Gastroesophageal sphincter (tissue), 4 donors: Measurements from ENCODE around the gene SMAD2. TPM values are rescaled to one million over a fixed set of nuclear protein-coding genes. Genes with fewer than 3 reads are reported as not detected.

Experiments used
- ATAC-seq: fragments of 150-250 bp; one replicate; pipeline ENCODE4 v1.9.1; 2016; ENCODE audit warnings: mild to moderate bottlenecking, moderate library complexity
- H3K27ac ChIP-seq, 4 donors: fragments of 200-600 bp; sonication (generic) in 3 of 4; 1 replicate in 3 of 4; 2 replicates in 1 of 4; pipeline ENCODE4 v1.5.1; 2016 to 2019
- H3K27me3 ChIP-seq: fragments of 200-600 bp; sonication (generic); one replicate; pipeline ENCODE4 v1.5.1; 2019
- H3K36me3 ChIP-seq, 2 donors: fragments of 200-600 bp; sonication (generic); one replicate each; pipeline ENCODE4 v1.5.1; 2019; ENCODE audit warnings: control low read depth in 1 of 2
- H3K4me1 ChIP-seq, 3 donors: fragments of 200-600 bp; sonication (generic); 1 replicate in 2 of 3; 2 replicates in 1 of 3; pipeline ENCODE4 v1.5.1; 2016 to 2019; ENCODE audit warnings: control low read depth in 2 of 3
- H3K4me3 ChIP-seq, 2 donors: fragments of 200-600 bp; sonication (generic); one replicate each; pipeline ENCODE4 v1.5.1; 2019; ENCODE audit warnings: mild to moderate bottlenecking in 1 of 2, moderate library complexity in 1 of 2
- H3K9me3 ChIP-seq, 3 donors: fragments of 200-600 bp; sonication (generic); one replicate each; pipeline ENCODE4 v1.5.1; 2017 to 2019; ENCODE audit warnings: control low read depth in 2 of 3
- EP300 ChIP-seq: sonication (generic); formaldehyde crosslinking; IDR thresholded peaks from one replicate; pipeline ENCODE4 v1.6.1; 2017; ENCODE audit warnings: antibody characterized with exemption, mild to moderate bottlenecking
- POLR2A ChIP-seq, 2 donors: fragments of 450-650 bp; IDR thresholded peaks; one replicate each; pipeline ENCODE4 v1.6.1; 2017; ENCODE audit warnings: antibody characterized with exemption in 2 of 2, mild to moderate bottlenecking in 2 of 2, moderate library complexity in 1 of 2
- POLR2AphosphoS5 ChIP-seq: sonication (generic); formaldehyde crosslinking; IDR thresholded peaks from one replicate; pipeline ENCODE4 v1.6.1; 2017; ENCODE audit warnings: antibody characterized with exemption
- WGBS, 2 donors: methylation state at CpG; one replicate each; pipeline ENCODE4 v1.1.5; 2018; ENCODE audit warnings: low coverage in 1 of 2; 5-methylcytosine and 5-hydroxymethylcytosine counted together
- total RNA-seq, 4 donors: library from RNA; depleted of rRNA; stranded (reverse); fragments of >200 nt; gene quantifications; one replicate each; pipeline ENCODE4 v1.1.0, GENCODE V29; 2016
- TF ChIP-seq, protein P1 (sequence below), 4 experiments: fragments of 200-600 bp in 2 of 4; fragments of 450-650 bp in 2 of 4; sonication (generic) in 1 of 4; IDR thresholded peaks; one replicate each; pipeline ENCODE4 v1.5.1; 2017 to 2019; ENCODE audit warnings: antibody characterized with exemption in 4 of 4, mild to moderate bottlenecking in 2 of 4, moderate library complexity in 2 of 4

Gene SMAD2
- total RNA-seq, 4 donors from 2014 or later = 76.5 to 143 (median 109) TPM

DNA sequence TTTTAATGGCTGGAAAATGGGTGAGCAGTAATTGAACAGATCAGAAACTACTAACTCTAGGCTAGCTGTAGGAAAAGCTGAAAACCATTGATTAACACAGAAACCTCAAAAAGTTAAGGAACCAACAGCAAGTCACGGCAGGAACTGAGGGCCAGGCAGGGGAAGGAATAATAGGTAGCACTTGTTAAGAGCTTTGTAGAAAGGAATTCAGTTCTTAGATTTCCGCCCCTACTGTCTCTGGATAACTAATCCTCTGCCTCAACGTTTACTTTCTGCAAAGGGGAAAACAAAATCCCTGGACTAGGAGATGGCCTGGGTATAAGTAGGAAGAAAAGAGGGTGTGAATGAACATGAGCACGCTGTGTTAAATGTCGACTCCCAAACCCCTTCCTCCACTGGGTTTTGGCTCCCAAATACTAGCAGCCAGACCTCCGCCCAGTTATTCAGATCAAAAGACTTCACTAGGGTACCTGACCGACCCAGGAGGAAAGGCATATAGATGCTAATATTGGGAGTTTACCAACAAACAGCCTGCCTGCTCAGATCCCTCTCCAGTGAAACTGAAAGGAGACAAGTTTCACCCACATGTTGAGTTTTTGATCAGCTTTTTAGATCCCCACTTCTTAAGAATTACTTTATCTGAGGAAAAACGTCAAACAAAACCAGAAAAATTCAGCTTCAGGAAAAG is 12.4 kb downstream of the SMAD2 start:
- 57 to 74% methylated on average over 5 to 8 of the region's 8 CpGs for WGBS, 2 donors
- ATAC-seq = no peak
- Histone ChIP-seq H3K27me3 (no peaks in the 10 kb centered on the region), H3K9me3 (no peaks in the 10 kb centered on the region), H3K4me3 (no peak overlapping the region), H3K27ac (no peak overlapping the region), H3K4me1 (peaks cover 0 to 76% (median 4%) of the 10 kb centered on the region in 3 donors), H3K36me3 (no peaks in the 10 kb centered on the region)
- TF ChIP-seq POLR2AphosphoS5 (no peak), POLR2A (IDR thresholded peaks at IDR 0.05) (no peak), EP300 (no peak)
- TF ChIP-seq, protein P1, sequence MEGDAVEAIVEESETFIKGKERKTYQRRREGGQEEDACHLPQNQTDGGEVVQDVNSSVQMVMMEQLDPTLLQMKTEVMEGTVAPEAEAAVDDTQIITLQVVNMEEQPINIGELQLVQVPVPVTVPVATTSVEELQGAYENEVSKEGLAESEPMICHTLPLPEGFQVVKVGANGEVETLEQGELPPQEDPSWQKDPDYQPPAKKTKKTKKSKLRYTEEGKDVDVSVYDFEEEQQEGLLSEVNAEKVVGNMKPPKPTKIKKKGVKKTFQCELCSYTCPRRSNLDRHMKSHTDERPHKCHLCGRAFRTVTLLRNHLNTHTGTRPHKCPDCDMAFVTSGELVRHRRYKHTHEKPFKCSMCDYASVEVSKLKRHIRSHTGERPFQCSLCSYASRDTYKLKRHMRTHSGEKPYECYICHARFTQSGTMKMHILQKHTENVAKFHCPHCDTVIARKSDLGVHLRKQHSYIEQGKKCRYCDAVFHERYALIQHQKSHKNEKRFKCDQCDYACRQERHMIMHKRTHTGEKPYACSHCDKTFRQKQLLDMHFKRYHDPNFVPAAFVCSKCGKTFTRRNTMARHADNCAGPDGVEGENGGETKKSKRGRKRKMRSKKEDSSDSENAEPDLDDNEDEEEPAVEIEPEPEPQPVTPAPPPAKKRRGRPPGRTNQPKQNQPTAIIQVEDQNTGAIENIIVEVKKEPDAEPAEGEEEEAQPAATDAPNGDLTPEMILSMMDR (IDR thresholded peaks at IDR 0.05) = no peak

DNA sequence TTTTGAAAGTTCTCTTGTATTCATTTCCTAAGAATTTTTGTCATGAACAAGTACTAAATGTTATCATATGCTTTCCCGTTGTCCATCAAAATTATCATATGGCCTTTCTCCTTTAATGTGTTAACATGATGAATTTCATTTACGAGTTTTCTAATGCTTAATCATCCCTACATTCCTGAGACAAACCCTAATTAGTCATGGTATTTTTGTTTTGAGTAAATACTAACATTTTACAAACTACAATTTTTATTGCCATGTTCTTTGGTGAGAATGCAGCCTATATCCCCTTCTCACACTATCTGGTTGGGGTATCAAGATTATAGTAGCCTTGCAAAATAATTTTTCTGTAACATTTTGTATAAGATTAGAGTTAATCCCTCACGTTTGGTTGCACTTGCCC is 14.5 kb downstream of the SMAD2 start:
- ATAC-seq = no peak
- peaks cover 3 to 77% (median 8%) of the 10 kb centered on the region in 3 donors for H3K4me1 ChIP-seq
- TF ChIP-seq POLR2AphosphoS5 (no peak), EP300 (no peak), POLR2A (IDR thresholded peaks at IDR 0.05) (no peak)
- TF ChIP-seq, protein P1 (IDR thresholded peaks at IDR 0.05) = no peak
- H3K27ac ChIP-seq = no peak overlapping the region
- WGBS, 2 donors = 77 to 80% methylated on average over 3 of the region's 3 CpGs
- no peak overlapping the region for H3K4me3 ChIP-seq
- H3K36me3 ChIP-seq = no peaks in the 10 kb centered on the region
- no peaks in the 10 kb centered on the region for H3K27me3 ChIP-seq
- no peaks in the 10 kb centered on the region for H3K9me3 ChIP-seq

DNA sequence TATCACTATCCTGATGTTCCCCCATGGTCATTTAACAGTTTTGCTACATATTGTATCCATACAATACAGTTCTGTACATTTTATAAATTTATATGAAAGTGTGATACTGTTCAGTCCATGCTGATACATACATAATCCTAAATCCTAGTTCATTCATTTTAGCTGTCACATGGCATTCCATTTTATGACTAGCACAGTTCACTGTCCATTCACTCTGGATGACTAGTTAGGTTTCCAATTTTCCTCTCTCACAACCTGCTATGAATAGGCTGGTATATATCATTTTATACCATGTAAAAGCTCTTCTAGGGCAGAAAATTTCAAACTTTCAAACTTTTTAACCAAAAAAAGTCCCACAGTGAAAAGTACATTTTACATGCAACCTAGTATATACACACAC is 15.2 kb downstream of the SMAD2 start:
- no peak for TF ChIP-seq POLR2A (IDR thresholded peaks at IDR 0.05)
- TF ChIP-seq POLR2AphosphoS5 = no peak
- TF ChIP-seq, protein P1 (IDR thresholded peaks at IDR 0.05) = no peak
- TF ChIP-seq EP300 = no peak
- no peaks in the 10 kb centered on the region for H3K36me3 ChIP-seq
- peaks cover 3 to 73% (median 8%) of the 10 kb centered on the region in 3 donors for H3K4me1 ChIP-seq
- no peak overlapping the region for H3K27ac ChIP-seq
- no peaks in the 10 kb centered on the region for H3K27me3 ChIP-seq
- H3K4me3 ChIP-seq = no peak overlapping the region
- ATAC-seq = no peak
- H3K9me3 ChIP-seq = no peaks in the 10 kb centered on the region

DNA sequence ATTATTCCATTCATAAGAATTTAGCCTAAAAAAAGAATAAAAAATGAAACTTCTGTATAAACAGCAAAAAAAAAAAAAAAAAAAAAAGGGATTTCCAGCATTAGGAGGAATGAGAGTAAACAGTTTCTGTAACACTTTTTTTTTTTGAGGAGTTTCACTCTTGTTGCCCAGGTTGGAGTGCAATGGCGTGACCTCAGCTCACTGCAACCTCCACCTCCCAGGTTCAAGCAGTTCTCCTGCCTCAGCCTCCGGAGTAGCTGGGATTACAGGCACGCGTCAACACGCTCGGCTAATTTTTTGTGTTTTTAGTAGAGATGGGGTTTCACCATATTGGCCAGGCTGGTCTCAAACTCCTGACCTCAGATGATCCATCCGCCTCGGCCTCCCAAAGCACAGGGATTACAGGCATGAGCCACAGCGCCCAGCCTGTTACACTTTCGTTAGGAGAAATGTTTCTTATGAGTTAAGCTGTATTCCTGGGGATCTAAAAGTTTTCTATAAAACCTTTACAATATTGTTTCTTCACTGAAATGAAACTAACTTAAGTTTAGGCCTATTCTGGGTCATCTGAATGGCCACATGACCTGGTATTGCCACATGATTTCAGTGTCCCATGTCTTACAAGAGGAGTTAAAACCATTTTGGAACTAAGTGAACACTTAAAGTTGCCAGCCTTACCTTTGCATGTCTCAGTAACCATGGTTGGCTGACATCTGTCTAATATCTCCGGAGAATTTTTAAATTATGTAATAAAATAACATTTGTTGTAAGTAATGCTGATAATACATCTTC is 17.5 kb downstream of the SMAD2 start:
- Histone ChIP-seq H3K4me3 (no peak overlapping the region), H3K9me3 (no peaks in the 10 kb centered on the region), H3K36me3 (no peaks in the 10 kb centered on the region), H3K27ac (peak overlapping the region in 2 of 4 donors; percentile 60 to 61), H3K4me1 (peaks cover 3 to 54% (median 8%) of the 10 kb centered on the region in 3 donors), H3K27me3 (no peaks in the 10 kb centered on the region)
- WGBS, 2 donors = 82 to 90% methylated on average over 7 to 11 of the region's 11 CpGs
- no peak for TF ChIP-seq POLR2AphosphoS5
- TF ChIP-seq, protein P1 (IDR thresholded peaks at IDR 0.05) = no peak
- TF ChIP-seq POLR2A (IDR thresholded peaks at IDR 0.05) = no peak
- no peak for TF ChIP-seq EP300
- ATAC-seq = peak; percentile 39
